Activated naive CD4-positive, alpha-beta T cell treated with anti-CD3 and anti-CD28 coated beads, Interleukin-2, amount 50 U/mL, for 16 hours (primary cell): Measurements from ENCODE around the gene COPS7B.

Source experiments
- DNase-seq: peaks from one replicate; pipeline ENCODE4 v3.0.0-alpha.2; 2020

The COPS7B gene

DNA sequence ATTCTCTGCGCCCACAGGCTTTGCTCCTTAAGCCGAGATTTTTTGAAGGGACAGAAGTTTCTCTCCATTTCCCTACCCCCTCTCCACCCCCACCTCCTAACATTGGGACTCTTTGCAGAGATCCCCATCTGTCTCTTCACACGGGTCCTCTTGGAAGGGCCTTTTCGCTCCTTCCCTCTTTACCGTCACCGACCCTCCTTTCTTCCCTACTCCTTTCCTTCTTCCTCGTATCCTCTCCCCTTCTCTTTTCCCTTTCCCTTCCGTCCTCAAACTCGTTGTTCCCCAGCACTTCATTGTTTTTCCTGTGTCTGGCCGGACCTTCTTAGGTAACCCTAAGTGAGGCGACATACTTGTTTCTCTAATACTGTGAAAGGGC, 660 bp downstream of the COPS7B start:
- DNase-seq, result no peak

GRCh38 chr2:231791107-231791506, 4.9 kb downstream of the COPS7B start:
- no peak for DNase-seq

DNA sequence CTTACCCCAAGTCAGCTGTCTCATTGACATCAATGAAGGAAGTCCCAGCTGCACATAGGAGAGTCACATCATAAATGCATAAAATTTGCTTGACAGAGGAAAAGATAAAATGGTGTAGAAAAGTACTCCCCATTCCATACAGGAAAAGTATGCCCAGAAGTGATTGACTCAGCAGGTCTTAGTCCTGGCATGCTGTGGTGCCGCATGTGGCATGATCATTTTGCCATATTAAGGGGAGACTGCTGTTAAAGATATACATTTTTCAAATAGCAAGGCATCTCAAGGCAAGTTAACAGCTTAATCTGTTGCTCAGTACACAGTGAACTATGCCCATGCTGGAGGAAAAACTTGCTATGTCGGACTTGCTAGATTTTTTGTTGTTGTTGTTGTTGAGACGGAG, 8.1 kb downstream of the COPS7B start:
- no peak for DNase-seq

DNA sequence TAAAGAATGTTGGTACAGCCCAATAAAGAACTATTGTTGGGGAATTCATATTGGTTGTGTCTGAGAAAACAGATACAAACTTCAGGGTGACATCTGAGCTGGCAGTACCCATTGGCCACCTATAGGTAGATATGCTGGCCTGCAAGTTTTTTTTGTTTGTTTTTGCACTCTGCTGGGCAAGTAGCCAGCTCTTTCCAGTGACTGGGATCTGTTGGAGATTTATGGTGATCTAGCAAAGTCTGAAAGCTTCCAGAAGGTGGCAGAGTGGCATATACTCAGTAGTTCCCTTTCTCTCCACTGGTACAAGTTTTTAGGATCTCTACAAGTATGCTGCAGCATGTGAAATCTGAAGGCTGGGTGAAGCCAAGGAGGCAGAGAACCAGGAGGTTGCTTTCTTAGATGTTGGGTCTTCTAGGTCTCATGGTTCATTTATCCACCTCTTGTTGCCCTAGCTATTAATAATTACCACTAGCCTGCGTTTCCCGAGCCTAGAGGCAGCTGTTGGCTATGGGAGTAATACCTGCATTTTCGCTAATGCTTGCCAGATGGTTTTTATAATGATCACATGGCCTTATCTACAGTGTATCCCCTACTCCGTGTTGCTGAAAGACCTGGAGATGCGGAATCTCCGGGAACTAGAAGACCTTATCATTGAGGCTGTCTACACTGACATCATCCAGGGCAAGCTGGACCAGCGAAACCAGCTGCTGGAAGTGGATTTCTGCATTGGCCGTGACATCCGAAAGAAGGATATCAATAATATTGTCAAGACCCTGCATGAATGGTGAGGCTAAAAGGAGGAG, 9.5 kb downstream of the COPS7B start:
- no peak for DNase-seq

GRCh38 chr2:231800493-231801091, 14.3 kb downstream of the COPS7B start:
- peak; percentile 43 for DNase-seq

DNA sequence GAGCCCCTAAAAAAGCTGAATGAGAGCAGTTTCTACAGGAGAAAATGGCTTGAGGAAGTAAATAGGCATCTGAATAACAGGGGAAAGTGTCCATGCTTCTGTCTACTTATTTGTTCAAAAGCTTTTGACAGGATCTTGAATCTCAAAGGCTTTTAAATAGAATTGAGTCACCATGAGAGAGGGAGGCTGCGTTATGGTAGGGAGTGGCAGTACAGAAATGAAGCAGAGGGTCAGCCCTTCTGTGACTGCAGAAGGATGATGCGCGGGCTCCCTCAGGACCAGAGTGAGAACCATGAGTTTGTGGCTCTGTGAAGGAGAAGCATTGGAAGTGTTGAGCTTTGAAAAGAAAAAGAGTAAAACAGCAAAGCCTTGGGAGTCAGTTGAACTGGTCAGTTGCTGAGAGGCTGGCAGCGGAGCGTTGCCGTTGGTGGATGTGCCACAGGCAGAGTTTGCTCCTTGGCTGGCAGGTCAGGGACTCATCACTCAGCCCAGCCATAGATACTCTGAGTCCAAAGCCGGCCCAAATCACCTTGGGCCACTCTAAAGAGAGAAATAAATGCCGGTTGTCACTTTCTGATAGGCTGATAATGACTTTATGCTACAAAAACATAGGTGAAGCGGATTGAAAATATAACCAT, 17.4 kb downstream of the COPS7B start:
- DNase-seq, result no peak

DNA sequence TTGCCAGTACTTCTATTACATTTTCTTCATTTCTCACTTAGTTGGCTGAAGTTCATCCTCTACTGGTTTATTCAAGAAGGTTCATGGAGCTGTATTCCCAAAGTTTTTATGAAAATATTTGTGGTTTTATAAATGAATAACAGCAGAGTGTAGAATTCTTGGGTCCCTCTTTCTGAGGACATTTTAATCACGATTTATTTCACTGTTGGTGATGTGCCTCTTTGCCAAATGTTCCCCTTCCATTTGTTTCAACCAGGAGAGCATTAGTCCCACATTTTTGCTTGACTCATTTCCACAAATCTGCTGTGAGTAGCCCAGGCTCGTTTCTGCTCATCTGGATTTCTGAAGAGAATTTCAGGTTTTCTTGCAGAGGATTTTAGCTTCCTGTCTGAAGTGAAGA, 20.8 kb downstream of the COPS7B start:
- no peak for DNase-seq

DNA sequence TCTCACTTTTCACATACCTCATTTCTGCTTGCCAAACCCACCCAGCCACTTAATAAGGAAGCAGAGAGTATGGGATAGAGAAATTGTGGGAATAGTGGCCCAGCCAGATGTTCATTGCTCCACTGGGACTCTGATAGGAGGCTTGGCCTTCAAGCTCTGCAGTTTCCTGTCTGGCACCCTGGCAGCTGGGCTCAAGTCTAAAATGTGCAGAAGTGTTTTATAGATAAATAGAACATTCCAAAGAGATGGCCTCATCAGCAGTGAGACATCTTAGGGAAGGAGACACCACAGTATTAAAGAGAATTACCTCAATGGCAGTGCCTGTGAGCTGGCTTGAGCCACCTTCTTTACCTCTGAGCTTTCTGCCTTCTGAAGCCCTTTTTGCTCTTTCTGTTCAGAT, 24.7 kb downstream of the COPS7B start:
- no peak for DNase-seq

DNA sequence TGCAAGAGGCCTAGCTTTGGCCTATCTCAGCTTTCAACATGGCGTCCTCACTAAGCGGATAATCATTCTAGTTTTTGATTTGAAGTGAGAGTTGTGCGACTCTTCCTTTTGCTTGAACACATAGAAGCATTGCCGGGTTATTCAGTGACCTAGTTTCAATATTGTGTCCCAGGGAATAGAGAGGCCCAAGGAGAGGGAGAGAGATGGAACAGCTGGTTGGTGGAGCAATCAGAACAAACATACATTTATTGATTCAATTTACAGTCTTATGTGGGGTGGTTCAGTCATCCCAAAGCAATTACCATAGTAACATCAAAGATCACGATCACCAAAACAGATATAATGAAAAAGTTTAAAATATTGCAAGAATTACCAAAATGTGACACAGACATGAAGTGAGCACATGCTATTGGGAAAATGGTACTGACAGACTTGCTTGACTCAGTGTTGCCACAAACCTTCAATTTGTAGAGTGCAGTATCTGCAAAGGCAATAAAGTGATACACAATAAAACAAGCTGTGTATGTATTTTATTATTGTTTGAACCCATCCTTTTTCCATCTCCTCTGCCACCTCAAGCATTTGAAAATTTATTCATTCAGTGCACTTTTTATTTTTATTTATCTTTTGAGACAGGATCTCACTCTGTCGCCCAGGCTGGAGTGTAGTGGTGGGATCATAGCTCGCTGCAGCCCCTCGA, 30.2 kb downstream of the COPS7B start:
- no peak for DNase-seq

GRCh38 chr2:231819447-231820042, 33.3 kb downstream of the COPS7B start:
- no peak for DNase-seq

DNA sequence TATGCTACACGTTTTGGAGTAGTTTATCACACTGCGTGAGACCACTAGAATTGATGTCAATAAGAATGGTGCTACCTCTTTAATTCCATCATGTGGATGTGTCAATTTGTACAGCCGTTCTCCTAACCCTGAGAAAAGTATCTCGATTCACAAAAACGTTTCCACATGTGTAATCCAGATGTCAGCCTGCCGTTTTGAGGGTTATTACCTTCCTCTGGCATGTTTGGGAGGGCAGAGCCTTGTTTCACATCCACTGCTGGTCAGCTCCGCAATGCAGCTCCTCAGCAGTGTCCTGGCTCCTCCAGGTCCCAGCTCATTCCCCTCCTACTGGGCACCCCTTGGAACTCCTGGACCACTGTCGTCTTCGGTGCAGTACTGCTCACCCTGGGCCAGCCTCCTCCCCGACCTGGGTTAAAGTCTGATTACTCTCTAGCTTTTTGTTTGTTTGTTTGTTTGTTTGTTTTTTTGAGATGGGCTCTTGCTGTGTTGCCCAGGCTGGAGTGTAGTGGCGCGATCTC, 34.6 kb downstream of the COPS7B start:
- DNase-seq, result no peak

DNA sequence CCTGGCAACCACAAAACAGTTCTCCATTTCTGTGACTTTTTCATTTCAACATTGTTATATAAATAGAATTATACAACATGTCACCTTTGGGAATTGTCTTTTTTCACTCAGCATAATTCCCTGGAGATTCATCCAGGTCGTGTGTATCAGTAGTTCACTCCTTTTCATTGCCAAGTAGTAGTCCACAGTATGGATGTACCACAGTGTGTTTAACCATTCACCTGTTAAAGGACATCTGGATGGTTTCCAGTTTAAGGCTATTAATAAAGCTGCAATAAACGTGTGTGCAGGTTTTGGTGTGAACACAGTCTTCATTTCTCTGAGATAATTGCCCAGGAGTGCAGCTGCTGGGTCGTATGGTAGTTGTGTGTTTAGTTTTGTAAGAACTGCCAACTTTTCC, 35.7 kb downstream of the COPS7B start:
- DNase-seq, result no peak

DNA sequence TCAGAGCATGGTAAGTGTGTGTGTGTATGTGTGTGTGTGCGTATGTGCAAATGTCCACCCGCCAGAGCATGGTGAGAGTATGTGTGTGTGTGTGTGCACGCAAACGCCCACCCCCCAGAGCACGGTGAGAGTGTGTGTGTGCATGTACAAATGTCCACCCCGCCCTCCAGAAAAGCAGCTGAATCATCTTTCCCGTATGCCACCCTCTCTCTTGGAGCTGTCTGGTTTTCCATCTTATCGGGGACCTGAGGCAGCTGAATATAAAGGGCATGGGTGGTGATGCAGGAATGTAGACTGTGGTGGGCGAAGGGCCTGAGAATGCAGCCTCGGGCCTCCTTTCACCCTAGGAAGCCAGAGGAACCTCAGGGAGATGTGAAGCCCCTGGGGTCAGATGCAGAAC, 66.9 kb downstream of the COPS7B start:
- DNase-seq, result no peak

DNA sequence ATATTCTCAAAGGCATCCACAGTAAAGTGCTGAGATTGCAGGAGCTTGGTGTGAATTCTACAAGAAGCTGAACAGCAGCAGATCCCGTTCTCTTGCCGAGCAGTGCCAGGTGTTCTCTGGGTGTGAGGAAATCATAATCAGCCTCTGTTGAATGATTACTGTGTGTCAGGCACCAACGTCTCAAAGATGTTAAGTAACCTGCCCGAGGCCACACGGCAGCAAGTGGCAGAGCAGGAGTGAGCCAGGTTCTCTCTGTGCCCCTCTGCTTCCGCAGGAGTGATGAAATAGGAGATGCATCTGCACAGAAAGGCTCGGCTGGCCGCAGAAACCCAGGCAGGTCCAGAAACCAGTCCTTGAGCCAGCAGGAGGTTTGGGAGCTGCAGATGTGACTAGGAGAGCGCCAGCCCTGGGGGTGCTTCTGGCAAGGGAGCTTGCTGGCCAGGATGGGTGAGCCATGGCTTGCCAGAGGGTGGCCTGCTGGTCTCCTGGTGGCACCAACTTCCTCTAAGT, 68.4 kb downstream of the COPS7B start:
- DNase-seq, result no peak

GRCh38 chr2:231856959-231857358, 70.7 kb downstream of the COPS7B start:
- DNase-seq, result no peak
